IMR-90 (cell line): ENCODE results near the gene PPBP. TPM values are rescaled to one million over a fixed set of nuclear protein-coding genes. Genes with fewer than 3 reads are reported as not detected.

Experiments
- ATAC-seq: fragments of 200-7000 bp; cut with Tn5 transposase; 2 replicates; pipeline ENCODE4 v1.9.1; 2020; ENCODE audit warnings: low read depth, mild to moderate bottlenecking, moderate library complexity
- Bru-seq: library from RNA; stranded (reverse); fragments of 400-500 nt; gene quantifications from one replicate; lab custom pipeline; 2021; lab: Mats Ljungman, UMichigan
- BruChase-seq, 2 experiments: library from RNA; stranded (reverse); fragments of 400-500 nt; gene quantifications; one replicate each; lab custom pipeline; 2021; lab: Mats Ljungman, UMichigan
- BruUV-seq: library from RNA; stranded (reverse); fragments of 400-500 nt; replicated peaks from 2 replicates; lab custom pipeline; 2021; lab: Mats Ljungman, UMichigan
- CTCF ChIA-PET: fragments of 300-600 bp; formaldehyde crosslinking; extraction: SDS; loops from one replicate; lab custom pipeline; 2021; ENCODE audit warnings: antibody characterized with exemption; lab: Yijun Ruan, JAX
- POLR2A ChIA-PET: fragments of 300-600 bp; sonication (Branson Sonifier 250); formaldehyde crosslinking; loops from one replicate; lab custom pipeline; 2022; ENCODE audit warnings: antibody characterized with exemption; ENCODE audit not compliant: unreplicated experiment; lab: Charles Lee
- DNase-seq: peaks from one replicate; pipeline ENCODE4 v3.0.0; 2013
- H2AFZ ChIP-seq: replicated peaks from 2 replicates; pipeline ENCODE3; 2013; ENCODE audit warnings: low read length, mild to moderate bottlenecking; ENCODE audit not compliant: poor library complexity
- H2AK5ac ChIP-seq: 2 replicates; pipeline ENCODE4 v1.6.1; 2013; ENCODE audit warnings: low read depth, low read length, inconsistent platforms
- H2AK9ac ChIP-seq: replicated peaks from 2 replicates; pipeline ENCODE3; 2013; ENCODE audit warnings: mild to moderate bottlenecking, low read depth, low read length, moderate library complexity; ENCODE audit not compliant: poor library complexity
- H2BK120ac ChIP-seq: 2 replicates; pipeline ENCODE4 v1.6.1; 2013; ENCODE audit warnings: low read depth, low read length, inconsistent platforms
- H2BK15ac ChIP-seq: 3 replicates; pipeline ENCODE4 v1.6.1; 2013; ENCODE audit warnings: low read depth, low read length, inconsistent platforms
- H2BK20ac ChIP-seq: 2 replicates; pipeline ENCODE4 v1.6.1; 2013; ENCODE audit warnings: low read depth, mild to moderate bottlenecking, inconsistent platforms, low read length, moderate library complexity
- H2BK5ac ChIP-seq: 2 replicates; pipeline ENCODE4 v1.6.1; 2013; ENCODE audit warnings: mild to moderate bottlenecking, low read depth, low read length, inconsistent platforms; ENCODE audit not compliant: poor library complexity, severe bottlenecking
- H3K14ac ChIP-seq: replicated peaks from 2 replicates; pipeline ENCODE4 v1.6.1; 2013; ENCODE audit warnings: low read depth, low read length, inconsistent platforms
- H3K18ac ChIP-seq: 2 replicates; pipeline ENCODE4 v1.6.1; 2013; ENCODE audit warnings: low read depth, low read length, control low read depth
- H3K23ac ChIP-seq: 2 replicates; pipeline ENCODE4 v1.6.1; 2013; ENCODE audit warnings: low read depth, low read length, inconsistent platforms
- H3K27ac ChIP-seq: 2 replicates; pipeline ENCODE4 v1.5.1; 2013; ENCODE audit warnings: mild to moderate bottlenecking, control low read depth, low read length; ENCODE audit not compliant: insufficient read depth
- H3K27me3 ChIP-seq: 2 replicates; pipeline ENCODE4 v1.6.1; 2013; ENCODE audit warnings: low read length; ENCODE audit not compliant: control insufficient read depth, insufficient read depth
- H3K36me3 ChIP-seq: 2 replicates; pipeline ENCODE4 v1.6.1; 2013; ENCODE audit warnings: low read length, mixed read lengths; ENCODE audit not compliant: control insufficient read depth, insufficient read depth
- H3K4ac ChIP-seq: 2 replicates; pipeline ENCODE4 v1.6.1; 2013; ENCODE audit warnings: low read depth, low read length, inconsistent platforms
- H3K4me1 ChIP-seq: 2 replicates; pipeline ENCODE4 v1.6.1; 2013; ENCODE audit warnings: low read length, mixed read lengths; ENCODE audit not compliant: control insufficient read depth, insufficient read depth
- H3K4me2 ChIP-seq: 2 replicates; pipeline ENCODE4 v1.6.1; 2013; ENCODE audit warnings: low read depth, mild to moderate bottlenecking, control low read depth, low read length, moderate library complexity
- H3K4me3 ChIP-seq: 2 replicates; pipeline ENCODE4 v1.5.1; 2013; ENCODE audit warnings: low read depth, mild to moderate bottlenecking, control low read depth, low read length, moderate library complexity; ENCODE audit not compliant: insufficient read depth
- H3K56ac ChIP-seq: 2 replicates; pipeline ENCODE4 v1.6.1; 2013; ENCODE audit warnings: low read length, inconsistent platforms; ENCODE audit not compliant: insufficient read depth; ENCODE audit errors: extremely low read depth
- H3K79me1 ChIP-seq, 2 experiments: 2 replicates each; pipeline ENCODE4 v1.6.1; 2013; ENCODE audit warnings: low read length in 2 of 2, inconsistent platforms in 1 of 2, low read depth in 1 of 2
- H3K9ac ChIP-seq: 2 replicates; pipeline ENCODE4 v1.6.1; 2013; ENCODE audit warnings: low read depth, low read length, control low read depth
- H3K9me1 ChIP-seq: 2 replicates; pipeline ENCODE4 v1.6.1; 2013; ENCODE audit warnings: low read length, inconsistent platforms; ENCODE audit not compliant: insufficient read depth
- H3K9me3 ChIP-seq: 2 replicates; pipeline ENCODE4 v1.6.1; 2013; ENCODE audit warnings: low read length; ENCODE audit not compliant: control insufficient read depth, insufficient read depth
- H4K20me1 ChIP-seq: 2 replicates; pipeline ENCODE4 v1.6.1; 2013; ENCODE audit warnings: low read length, inconsistent platforms; ENCODE audit not compliant: insufficient read depth
- H4K5ac ChIP-seq: 2 replicates; pipeline ENCODE4 v1.6.1; 2013; ENCODE audit warnings: mild to moderate bottlenecking, low read depth, low read length, control low read depth
- H4K8ac ChIP-seq, 2 experiments: 2 replicates each; pipeline ENCODE4 v1.6.1; 2013; ENCODE audit warnings: low read depth in 2 of 2, low read length in 2 of 2, control low read depth in 1 of 2, inconsistent platforms in 1 of 2
- H4K91ac ChIP-seq: 2 replicates; pipeline ENCODE4 v1.6.1; 2013; ENCODE audit warnings: low read depth, low read length, inconsistent platforms; ENCODE audit not compliant: insufficient read depth
- BHLHE40 ChIP-seq: fragments of 150-350 bp; IDR thresholded peaks from 2 replicates; pipeline ENCODE4 v1.6.1; 2016; ENCODE audit warnings: mild to moderate bottlenecking, low read depth, low read length
- MAFK ChIP-seq: IDR thresholded peaks from 2 replicates; pipeline ENCODE4 v1.6.1; 2012; ENCODE audit warnings: low read depth, low read length, improper control_type of control experiment
- RAD21 ChIP-seq: IDR thresholded peaks from 2 replicates; pipeline ENCODE4 v1.6.1; 2012; ENCODE audit warnings: low read length, improper control_type of control experiment
- RCOR1 ChIP-seq: IDR thresholded peaks from 2 replicates; pipeline ENCODE4 v1.6.1; 2012; ENCODE audit warnings: mild to moderate bottlenecking, low read length, improper control_type of control experiment; ENCODE audit not compliant: insufficient replicate concordance
- RFX5 ChIP-seq: IDR thresholded peaks from 2 replicates; pipeline ENCODE4 v1.8.0; 2012; ENCODE audit warnings: low read depth, mild to moderate bottlenecking, low read length, moderate library complexity
- SMC3 ChIP-seq: fragments of 150-350 bp; IDR thresholded peaks from 2 replicates; pipeline ENCODE4 v1.6.1; 2016; ENCODE audit warnings: low read depth, mild to moderate bottlenecking, antibody characterized with exemption, low read length, moderate library complexity
- WGBS, 2 experiments: methylation state at CpG; one replicate each; pipeline versions ENCODE4 v1.1.5 to v1.1.7; 2013; ENCODE audit warnings: missing lambda C conversion rate in 2 of 2; ENCODE audit not compliant: insufficient read length in 1 of 2; ENCODE audit errors: extremely low coverage in 2 of 2; 5-methylcytosine and 5-hydroxymethylcytosine counted together
- dilution Hi-C: fragments of 300-500 bp; cut with HindIII; formaldehyde crosslinking; loops from one replicate; pipeline ENCODE4 v1.14.3; 2018; ENCODE audit warnings: low sequenced_read_pairs; ENCODE audit not compliant: unreplicated experiment
- in situ Hi-C: fragments of 300-500 bp; cut with MboI; formaldehyde crosslinking; loops from 3 replicates; pipeline ENCODE4 v1.14.3; 2019; ENCODE audit warnings: low sequenced_read_pairs, inconsistent platforms, mixed read lengths
- intact Hi-C: fragments of 100-400 bp; cut with micrococcal nuclease; formaldehyde crosslinking; loops from 2 replicates; pipeline ENCODE4 v1.10.0; 2022
- long read RNA-seq: library from polyadenylated mRNA; unstranded; transcript quantifications from one replicate; pipeline ENCODE4 v2.0.0, GENCODE V29; 2021; ENCODE audit not compliant: unreplicated experiment
- polyA plus RNA-seq, 3 experiments: library from polyadenylated mRNA; depleted of rRNA; stranded (reverse); fragments of >200 nt; gene quantifications; 2 replicates each; pipeline ENCODE4 v1.2.3, GENCODE V29; 2012; ENCODE audit warnings: low replicate concordance in 1 of 3
- total RNA-seq: library from RNA; depleted of rRNA; stranded (reverse); fragments of >200 nt; gene quantifications from 2 replicates; pipeline ENCODE4 v1.2.3, GENCODE V29; 2012; rRNA removed

Gene PPBP
- total RNA-seq (not detected in 2 replicates), polyA plus RNA-seq (2012; rRNA removed) (not detected in 2 replicates), Bru-seq, nascent RNA (not detected), BruChase-seq, experiment 1, labeled RNA remaining after a 6-hour chase (not detected), BruChase-seq, experiment 2, labeled RNA remaining after a 2-hour chase (not detected)
- polyA plus RNA-seq (2012; cell fraction: cytosol; rRNA removed): not detected in 2 replicates
- not detected in 2 replicates for polyA plus RNA-seq (2012; cell fraction: nucleus; rRNA removed; ENCODE audit: low replicate concordance)
- long read RNA-seq: 0 reads

GRCh38 chr4:73988061-73988460 is at the start of gene PPBP:
PPBP (minus strand) TSS chr4:73988190; CDS start chr4:73988103, 87 bp downstream.
- CTCF ChIA-PET: no interaction called here
- H2BK120ac ChIP-seq: no peak within 1 kb of the TSS
- H2BK5ac ChIP-seq: no peak within 1 kb of the TSS
- H3K4me3 ChIP-seq: no peak within 1 kb of the TSS
- intact Hi-C loops: no loop called here
- DNase-seq: no peak
- H3K9me1 ChIP-seq: no peaks in the 10 kb centered on the region; the same call in 1 of the 2 replicates
- in situ Hi-C loops: no loop called here
- dilution Hi-C loops: no loop called here
- H4K8ac ChIP-seq: no peak within 1 kb of the TSS
- no peak within 1 kb of the TSS for H4K5ac ChIP-seq
- BruUV-seq: no TSS peak
- no peak within 1 kb of the TSS for H3K9ac ChIP-seq
- no peak for ATAC-seq
- H3K27ac ChIP-seq: no peak within 1 kb of the TSS
- H4K20me1 ChIP-seq: no peaks in the 10 kb centered on the region
- H2BK20ac ChIP-seq: no peak within 1 kb of the TSS
- H3K4ac ChIP-seq: no peak within 1 kb of the TSS
- H3K36me3 ChIP-seq: no peaks in the 10 kb centered on the region
- H3K4me2 ChIP-seq: no peak within 1 kb of the TSS
- no peak within 1 kb of the TSS for H2AFZ ChIP-seq
- H3K27me3 ChIP-seq: peaks cover 8% of the 10 kb centered on the region
- no peak within 1 kb of the TSS for H4K91ac ChIP-seq
- POLR2A ChIA-PET: no interaction called here
- H2AK5ac ChIP-seq: no peak within 1 kb of the TSS
- H3K56ac ChIP-seq: no peak within 1 kb of the TSS
- H2AK9ac ChIP-seq: no peak within 1 kb of the TSS
- H3K79me1 ChIP-seq: no peaks in the 10 kb centered on the region
- H3K23ac ChIP-seq: no peak within 1 kb of the TSS
- no peak within 1 kb of the TSS for H2BK15ac ChIP-seq
- no peaks in the 10 kb centered on the region for H3K4me1 ChIP-seq
- no peak for TF ChIP-seq MAFK
- TF ChIP-seq BHLHE40: no peak
- no peak for TF ChIP-seq RCOR1
- no peak for TF ChIP-seq SMC3
- TF ChIP-seq RFX5: no peak
- no peak for TF ChIP-seq RAD21
- no peak within 1 kb of the TSS for H3K14ac ChIP-seq
- H3K9me3 ChIP-seq: no peaks in the 10 kb centered on the region
- no peak within 1 kb of the TSS for H3K18ac ChIP-seq
- no CpG with 5 or more reads among the region's 2 CpGs for WGBS, 2 experiments
